ENCODE results near the gene SOS2.
"Not testable (repeated sequence)": the region's sequence is repeated elsewhere in the genome, so short reads cannot be mapped to it uniquely, and the experiment has no call there.

Gene SOS2

DNA sequence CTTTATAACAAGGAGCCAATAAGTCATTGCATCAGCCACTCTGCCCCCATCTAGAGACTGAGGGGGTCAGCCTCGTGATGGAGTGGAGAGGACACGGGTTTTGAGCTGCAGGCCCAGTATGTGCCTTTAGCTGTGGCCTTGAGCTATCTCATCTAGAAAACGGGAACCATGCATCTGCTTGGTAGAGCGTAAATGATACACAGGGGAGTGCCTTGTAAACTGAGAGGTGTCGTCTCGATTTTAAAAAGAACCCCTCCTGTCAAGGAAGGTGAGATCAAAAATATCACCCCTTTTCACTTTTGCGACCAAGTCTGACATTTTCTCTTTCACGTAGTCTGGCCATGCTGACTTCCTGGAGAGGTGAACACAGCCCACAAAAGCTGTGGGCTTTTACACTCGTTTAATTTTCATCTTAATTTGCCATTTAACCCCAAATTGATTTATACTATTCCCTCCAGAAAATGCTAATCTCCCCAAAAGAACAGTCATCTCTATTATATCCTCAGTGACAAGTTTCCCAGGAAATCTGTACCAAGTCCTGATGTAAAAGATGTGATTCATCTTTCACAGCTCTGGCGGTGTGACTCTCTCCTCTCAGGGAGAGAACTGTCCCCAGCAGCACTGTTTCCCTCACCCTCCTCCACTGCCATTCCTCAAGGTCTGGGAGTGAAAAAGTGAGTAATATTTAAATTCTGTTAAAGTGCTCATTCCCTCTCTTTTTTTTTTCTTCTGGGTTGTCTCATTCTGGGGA lies 145.6 kb downstream of the SOS2 start:
- DNase-seq (ENCODE audit: low spot score) = peak; percentile 42

DNA sequence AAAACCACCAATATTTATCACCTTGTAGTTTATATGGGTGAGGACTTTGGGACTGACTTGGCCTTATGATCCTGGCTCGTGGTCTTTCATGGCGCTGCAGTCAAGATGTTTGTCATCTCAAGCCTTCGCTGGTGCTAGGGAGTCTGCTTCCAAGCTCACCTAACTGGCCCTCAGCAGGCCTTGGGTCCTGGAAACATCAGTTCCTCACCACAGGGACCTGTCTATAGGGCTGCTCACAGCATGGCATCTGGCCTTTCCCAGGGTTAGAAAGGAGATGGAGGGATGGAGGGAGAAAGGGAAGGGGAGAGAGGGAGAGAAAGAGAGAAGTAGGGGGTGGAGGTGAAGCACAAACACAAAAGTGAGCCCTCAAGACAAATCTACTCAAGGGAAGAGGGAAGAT lies 146.7 kb downstream of the SOS2 start:
- DNase-seq (ENCODE audit: low spot score) = no peak

- peak; percentile 81 for DNase-seq (ENCODE audit: low spot score)
Measured at GRCh38 chr14:50083467-50084337, 147.7 kb downstream of the SOS2 start.

DNA sequence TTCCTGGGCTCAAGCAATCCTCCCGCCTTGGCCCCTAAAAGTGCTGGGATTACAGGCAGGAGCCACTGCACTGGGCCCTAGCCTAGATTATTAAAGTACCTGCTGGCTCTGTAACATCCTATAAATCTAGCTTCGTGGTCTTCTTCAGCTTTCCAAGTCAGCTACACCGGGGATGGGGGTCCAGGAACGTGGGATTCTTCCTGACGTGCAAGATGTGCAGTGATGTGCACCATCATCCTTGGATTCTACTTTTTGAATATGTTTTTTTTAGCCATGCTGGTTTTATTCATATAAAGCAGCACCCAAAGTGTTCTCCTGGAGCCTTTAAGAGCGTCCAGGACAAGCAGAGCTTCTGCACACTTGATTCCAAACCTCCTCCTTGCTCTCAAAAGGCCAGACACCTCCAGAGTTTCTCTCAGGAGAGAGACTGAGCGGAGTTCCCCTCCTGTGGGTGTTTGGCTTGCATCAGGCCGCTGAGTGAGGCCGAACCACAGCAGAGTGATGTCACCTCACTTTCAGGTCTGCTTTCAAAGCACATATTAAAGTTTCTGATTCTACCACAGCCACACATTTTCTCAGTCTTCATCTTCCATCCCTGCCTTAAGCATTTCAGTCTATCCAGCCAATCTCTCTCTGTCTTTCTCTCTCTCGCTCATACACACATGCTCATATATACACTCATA lies 148.5 kb downstream of the SOS2 start:
- DNase-seq (ENCODE audit: low spot score) = peak; percentile 89

DNA sequence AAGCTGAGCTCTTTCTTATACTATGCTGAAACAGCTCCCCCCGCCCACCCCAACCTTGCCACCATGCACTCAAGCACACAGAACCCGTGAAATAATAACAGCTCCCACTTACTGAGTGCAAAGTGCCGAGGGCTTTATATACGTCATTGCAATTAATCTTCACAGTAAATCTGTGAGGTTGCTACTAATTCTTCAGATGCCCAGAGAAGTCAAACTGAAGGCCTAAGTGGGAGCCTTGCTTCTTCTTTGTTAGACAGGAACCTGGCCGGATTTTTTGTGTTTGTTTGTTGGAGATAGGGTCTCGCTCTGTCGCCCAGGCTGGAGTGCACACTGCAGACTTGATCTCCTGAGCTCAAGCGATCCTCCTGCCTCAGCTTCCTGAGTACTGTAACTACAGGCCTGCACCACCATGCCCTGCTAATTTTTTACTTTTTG lies 149.1 kb downstream of the SOS2 start:
- peak; percentile 65 for DNase-seq (ENCODE audit: low spot score)

DNA sequence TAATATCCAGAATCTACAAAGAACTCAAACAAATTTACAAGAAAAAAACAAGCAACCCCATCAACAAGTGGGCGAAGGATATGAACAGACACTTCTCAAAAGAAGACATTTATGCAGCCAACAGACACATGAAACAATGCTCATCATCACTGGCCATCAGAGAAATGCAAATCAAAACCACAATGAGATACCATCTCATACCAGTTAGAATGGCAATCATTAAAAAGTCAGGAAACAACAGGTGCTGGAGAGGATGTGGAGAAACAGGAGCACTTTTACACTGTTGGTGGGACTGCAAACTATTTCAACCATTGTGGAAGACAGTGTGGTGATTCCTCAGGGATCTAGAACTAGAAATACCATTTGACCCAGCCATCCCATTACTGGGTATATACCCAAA lies 152.3 kb downstream of the SOS2 start:
- not testable (repeated sequence) for DNase-seq (ENCODE audit: low spot score)

DNA sequence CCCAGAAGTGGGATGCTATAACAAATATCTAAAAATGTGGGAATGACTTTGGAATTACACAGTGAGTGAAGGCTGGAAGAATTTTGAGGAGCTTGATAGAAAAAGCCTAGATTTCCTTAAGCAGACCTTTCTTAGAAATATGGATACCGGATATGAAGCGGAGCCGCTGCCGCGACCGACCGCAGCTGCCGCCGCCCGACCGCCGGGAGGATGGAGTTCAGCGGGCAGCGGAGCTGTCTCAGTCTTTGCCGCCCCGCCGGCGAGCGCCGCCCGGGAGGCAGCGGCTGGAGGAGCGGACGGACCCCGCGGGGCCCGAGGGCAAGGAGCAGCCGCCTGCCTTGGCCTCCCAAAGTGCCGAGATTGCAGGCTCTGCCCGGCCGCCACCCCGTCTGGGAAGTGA lies 157.7 kb downstream of the SOS2 start:
- DNase-seq (ENCODE audit: low spot score) = not testable (repeated sequence)

DNA sequence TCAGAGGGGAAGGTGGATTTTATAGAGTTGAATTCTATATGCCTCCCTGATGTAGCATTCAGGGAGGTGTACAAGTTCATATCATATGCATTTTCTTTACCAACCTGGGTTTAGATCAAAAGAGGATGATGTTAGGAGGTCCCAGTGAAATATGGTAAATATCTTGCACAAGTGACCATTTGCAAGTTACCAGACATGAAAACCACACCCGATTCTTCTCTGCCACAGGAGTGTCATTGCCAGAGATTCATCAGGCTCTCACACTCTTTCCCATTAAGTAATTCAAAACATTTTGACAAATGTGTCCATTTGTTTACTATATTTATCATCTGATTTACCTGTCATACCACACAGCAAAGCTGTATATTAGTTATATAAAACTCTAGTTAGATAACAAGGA lies 159.0 kb downstream of the SOS2 start:
- no peak for DNase-seq (ENCODE audit: low spot score)

DNA sequence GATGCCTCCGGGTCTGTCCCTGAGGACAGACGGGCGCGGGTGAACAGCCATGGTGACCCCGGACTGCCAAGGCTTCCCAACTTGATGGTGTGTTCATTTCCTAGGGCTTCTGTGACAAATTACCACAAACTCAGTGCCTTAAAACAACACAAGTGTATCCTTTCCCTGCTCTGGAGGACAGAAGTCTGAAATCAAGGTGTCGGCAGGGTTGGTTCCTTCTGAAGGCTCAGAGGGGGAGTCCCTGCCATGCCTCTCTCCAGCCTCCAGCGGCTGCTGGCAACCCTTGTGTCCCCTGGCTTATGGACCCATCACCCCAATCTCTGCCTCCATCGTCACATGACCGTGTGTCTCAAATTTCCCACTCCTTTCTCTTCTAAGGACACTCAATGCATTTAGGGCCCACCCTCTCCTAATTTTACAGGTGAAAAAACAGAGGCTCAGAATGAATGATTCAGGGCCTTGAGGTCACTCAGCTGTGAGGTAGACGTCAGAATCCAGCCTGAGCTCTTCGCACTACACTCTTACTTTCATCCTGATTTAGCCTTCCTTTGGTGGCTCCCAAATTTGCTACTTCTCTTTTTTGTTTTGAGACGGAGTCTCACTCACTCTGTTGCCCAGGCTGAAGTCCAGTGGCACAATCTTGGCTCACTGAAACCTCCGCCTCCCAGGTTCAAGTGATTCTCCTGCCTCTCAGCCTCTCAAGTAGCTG lies 160.4 kb downstream of the SOS2 start:
- DNase-seq (ENCODE audit: low spot score) = no peak

- DNase-seq (ENCODE audit: low spot score) = no peak
Measured at GRCh38 chr14:50070230-50070629, 161.1 kb downstream of the SOS2 start.

GRCh38 chr14:50069325-50069724 lies 162.1 kb downstream of the SOS2 start:
- no peak for DNase-seq (ENCODE audit: low spot score)

DNA sequence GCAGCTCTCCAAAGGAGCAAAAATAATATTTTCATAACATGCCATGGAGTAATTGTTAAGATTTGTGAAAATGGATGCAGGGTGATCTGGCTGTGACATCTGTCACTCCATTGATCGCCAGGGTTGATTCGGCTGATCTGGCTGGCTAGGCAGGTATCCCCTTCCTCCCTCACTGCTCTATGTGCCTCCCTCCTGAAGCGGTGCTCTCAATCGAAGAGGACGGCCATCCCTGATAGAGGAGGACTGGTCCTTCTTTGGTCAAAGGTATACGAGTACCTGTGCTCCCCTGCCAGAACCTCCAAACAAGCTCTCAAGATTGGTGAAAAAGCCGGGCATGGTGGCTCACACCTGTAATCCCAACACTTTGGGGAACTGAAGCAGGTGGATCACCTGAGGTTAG lies 162.9 kb downstream of the SOS2 start:
- DNase-seq (ENCODE audit: low spot score) = no peak

DNA sequence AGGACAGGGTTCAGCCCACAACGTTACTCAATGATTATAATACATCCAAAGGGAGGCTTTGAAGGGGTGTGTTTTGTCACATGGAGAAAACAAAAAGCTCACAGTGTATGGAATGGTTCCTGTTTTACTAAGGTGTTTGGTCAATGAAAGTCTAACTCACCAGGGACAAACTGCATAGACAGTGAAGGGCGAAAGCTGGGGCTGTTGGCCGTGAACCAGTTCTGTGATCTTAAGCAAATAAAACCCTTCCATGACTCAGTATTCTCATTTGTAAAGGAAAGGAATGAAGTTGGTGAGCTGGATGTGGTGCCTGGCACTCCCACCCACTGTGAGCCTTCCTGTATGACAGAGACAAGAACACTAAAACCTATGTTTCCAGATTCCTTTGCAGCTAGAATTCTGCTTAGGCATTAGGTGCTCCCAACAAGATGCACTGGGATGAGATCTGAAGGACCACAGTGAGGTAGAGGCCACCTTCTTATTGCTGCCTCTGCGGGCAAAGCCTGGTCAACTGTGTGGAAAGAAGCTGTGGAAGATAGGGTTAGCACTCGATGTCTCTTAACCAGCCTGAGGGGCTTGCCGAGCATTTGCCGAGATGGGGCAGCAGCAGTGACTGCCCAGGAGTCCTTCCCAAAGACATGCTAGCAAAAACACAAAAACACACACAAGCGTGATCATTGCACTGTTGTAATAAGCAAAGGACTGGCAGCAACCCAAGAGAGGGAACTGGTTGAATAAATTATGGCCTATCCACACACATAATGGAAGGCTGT lies 163.5 kb downstream of the SOS2 start:
- no peak for DNase-seq (ENCODE audit: low spot score)

Measured in CD4-positive, alpha-beta T cell treated with Interleukin-2 at 100 ng/mL for 4 hours (primary cell).